Testis (tissue), 3 donors: ENCODE measurements around the gene PPP1R27. TPM values are rescaled to one million over a fixed set of nuclear protein-coding genes. Genes with fewer than 3 reads are reported as not detected.

ENCODE experiments used
- DNase-seq: peaks from one replicate; pipeline ENCODE4 v3.0.0-alpha.2; 2019
- H3K27ac ChIP-seq, 2 donors: fragments of 200-600 bp; sonication (generic); one replicate each; pipeline ENCODE4 v1.5.1; 2019
- H3K27me3 ChIP-seq: fragments of 200-600 bp; sonication (generic); one replicate; pipeline ENCODE4 v1.5.1; 2019
- H3K36me3 ChIP-seq: fragments of 200-600 bp; sonication (generic); one replicate; pipeline ENCODE4 v1.5.1; 2017; ENCODE audit warnings: low read depth; ENCODE audit errors: missing control alignments
- H3K4me1 ChIP-seq: fragments of 200-600 bp; sonication (generic); one replicate; pipeline ENCODE4 v1.5.1; 2019
- H3K4me3 ChIP-seq, 2 donors: fragments of 200-600 bp; sonication (generic); one replicate each; pipeline ENCODE4 v1.5.1; 2017 to 2019
- H3K9me3 ChIP-seq: fragments of 200-600 bp; sonication (generic); one replicate; pipeline ENCODE4 v1.5.1; 2017
- CTCF ChIP-seq, 3 experiments: fragments of 450-650 bp in 2 of 3; fragments of 200-600 bp in 1 of 3; sonication (generic) in 1 of 3; IDR thresholded peaks; one replicate each; pipeline ENCODE4 v1.5.1; 2016 to 2019; ENCODE audit warnings: antibody characterized with exemption in 3 of 3, mild to moderate bottlenecking in 2 of 3, moderate library complexity in 1 of 3
- POLR2A ChIP-seq: fragments of 450-650 bp; IDR thresholded peaks from one replicate; pipeline ENCODE4 v1.6.1; 2017; ENCODE audit warnings: antibody characterized with exemption, mild to moderate bottlenecking, moderate library complexity
- WGBS, 2 donors: methylation state at CpG; one replicate each; pipeline ENCODE4 v1.1.5; 2018; 5-methylcytosine and 5-hydroxymethylcytosine counted together
- intact Hi-C: fragments of 100-400 bp; cut with DNase I; formaldehyde crosslinking; loops from one replicate; pipeline ENCODE4 v1.15.1; 2023; ENCODE audit warnings: low total_unique reads
- polyA plus RNA-seq: library from polyadenylated mRNA; stranded (reverse); fragments of 350-450 nt; fragmentation: Illumina TruSeq; extraction: RNeasy Lipid Tissue Mini Kit (QIAGEN cat#74804); gene quantifications from one replicate; pipeline ENCODE4 v1.2.3, GENCODE V29; 2014; ENCODE audit warnings: low read depth, low replicate concordance; ENCODE audit not compliant: insufficient read depth
- total RNA-seq, 2 donors: library from RNA; depleted of rRNA; stranded (reverse); fragments of >200 nt; gene quantifications; one replicate each; pipeline ENCODE4 v1.2.3, GENCODE V29; 2016

PPP1R27 gene
- total and polyA plus RNA-seq, 3 donors from 2014 or later = 1.6 to 7.5 (median 1.9) TPM

- TF ChIP-seq POLR2A (no peak), CTCF (IDR thresholded peaks at IDR 0.05) (no peak)
- H3K27me3 ChIP-seq = no peaks in the 10 kb centered on the region
- H3K27ac ChIP-seq = no peak overlapping the region
- WGBS, 2 donors = 72 to 88% methylated on average over 2 of the region's 2 CpGs
- H3K4me3 ChIP-seq = no peak overlapping the region
- H3K9me3 ChIP-seq = no peaks in the 10 kb centered on the region
- intact Hi-C loops = no loop called here
- H3K4me1 ChIP-seq = no peaks in the 10 kb centered on the region
- H3K36me3 ChIP-seq = no peaks in the 10 kb centered on the region
- no peak for DNase-seq
Measured at GRCh38 chr17:81815646-81815986, 19.2 kb downstream of the PPP1R27 start.

- Histone ChIP-seq H3K27me3 (no peaks in the 10 kb centered on the region), H3K4me3 (no peak overlapping the region), H3K4me1 (no peaks in the 10 kb centered on the region), H3K36me3 (no peaks in the 10 kb centered on the region), H3K9me3 (no peaks in the 10 kb centered on the region), H3K27ac (no peak overlapping the region)
- WGBS, 2 donors = 84 to 90% methylated on average over 7 to 24 of the region's 24 CpGs
- DNase-seq = no peak
- intact Hi-C loops = no loop called here
- TF ChIP-seq POLR2A (no peak), CTCF (IDR thresholded peaks at IDR 0.05) (no peak)
Measured at GRCh38 chr17:81814748-81815645, 19.9 kb downstream of the PPP1R27 start.

GRCh38 chr17:81813861-81814683, 20.8 kb downstream of the PPP1R27 start:
- no peak for DNase-seq
- Histone ChIP-seq H3K4me3 (no peak overlapping the region), H3K36me3 (no peaks in the 10 kb centered on the region), H3K27me3 (no peaks in the 10 kb centered on the region), H3K9me3 (no peaks in the 10 kb centered on the region), H3K27ac (no peak overlapping the region), H3K4me1 (no peaks in the 10 kb centered on the region)
- WGBS, 2 donors = 89 to 93% methylated on average over 34 to 41 of the region's 41 CpGs
- intact Hi-C loops = no loop called here
- no peak for TF ChIP-seq CTCF (IDR thresholded peaks at IDR 0.05)
- no peak for TF ChIP-seq POLR2A

- Histone ChIP-seq H3K9me3 (no peaks in the 10 kb centered on the region), H3K36me3 (no peaks in the 10 kb centered on the region), H3K4me3 (no peak overlapping the region), H3K4me1 (no peaks in the 10 kb centered on the region), H3K27me3 (no peaks in the 10 kb centered on the region), H3K27ac (no peak overlapping the region)
- WGBS, 2 donors = 87 to 100% methylated on average over 2 to 15 of the region's 15 CpGs
- DNase-seq = no peak
- TF ChIP-seq CTCF (IDR thresholded peaks at IDR 0.05) = no peak
- TF ChIP-seq POLR2A = no peak
- intact Hi-C loops = no loop called here
Measured at GRCh38 chr17:81813371-81813684, 21.5 kb downstream of the PPP1R27 start.
